T-helper 17 cell (primary cell): ENCODE results near the gene NDUFS2. TPM values are rescaled to one million over a fixed set of nuclear protein-coding genes. Genes with fewer than 3 reads are reported as not detected.

Source experiments
- ATAC-seq: fragments of 150-1000 bp; cut with Tn5 transposase; 2 replicates; pipeline ENCODE4 v1.10.0; 2021; ENCODE audit warnings: mild to moderate bottlenecking, moderate library complexity
- DNase-seq, 3 donors: peaks; one replicate each; pipeline versions ENCODE4 v3.0.0 to v3.0.0-alpha.2; 2020 to 2021
- H3K9me3 ChIP-seq: one replicate; pipeline ENCODE4 v1.7.0; 2013; ENCODE audit warnings: low read length, mild to moderate bottlenecking; ENCODE audit not compliant: control insufficient read depth, poor library complexity, severe bottlenecking
- H3K27ac Mint-ChIP-seq: one replicate; pipeline ENCODE4 v1.8.0; 2022; ENCODE audit warnings: mild to moderate bottlenecking, moderate library complexity, mixed read lengths
- H3K27me3 Mint-ChIP-seq: one replicate; pipeline ENCODE4 v1.8.0; 2022; ENCODE audit warnings: mixed read lengths
- H3K36me3 Mint-ChIP-seq: one replicate; pipeline ENCODE4 v1.8.0; 2022; ENCODE audit warnings: low read depth, mixed read lengths
- H3K4me1 Mint-ChIP-seq: one replicate; pipeline ENCODE4 v1.8.0; 2022; ENCODE audit warnings: mild to moderate bottlenecking, mixed read lengths
- H3K4me3 Mint-ChIP-seq: one replicate; pipeline ENCODE4 v1.8.0; 2022; ENCODE audit warnings: mild to moderate bottlenecking, moderate library complexity, mixed read lengths
- total RNA-seq, 4 donors: library from RNA in 2 of 4; stranded (reverse) in 2 of 4; gene quantifications; one replicate each; pipeline ENCODE4 v1.2.3 and lab custom pipeline; 2022 to 2026

NDUFS2 gene
- total RNA-seq, 2 donors from 2014 or later, result 57.1 to 58.5 TPM

GRCh38 chr1:161192476-161193465 lies 9.4 kb upstream of the NDUFS2 start:
- H3K27me3 Mint-ChIP-seq, result no peaks in the 10 kb centered on the region

GRCh38 chr1:161193561-161194235 lies 8.5 kb upstream of the NDUFS2 start:
- Mint-ChIP-seq H3K27ac (no peak overlapping the region), H3K4me3 (no peak overlapping the region), H3K36me3 (no peaks in the 10 kb centered on the region), H3K27me3 (no peaks in the 10 kb centered on the region), H3K4me1 (peaks cover 11% of the 10 kb centered on the region)
- no peaks in the 10 kb centered on the region for H3K9me3 ChIP-seq
- no peak for ATAC-seq
- DNase-seq, result no peak

More at GRCh38 chr1:161192476-161193465, 9.4 kb upstream of the NDUFS2 start:
- ATAC-seq (peak; percentile 96), DNase-seq (peak in 2 of 3 donors; percentile 32 to 51)
- H3K9me3 ChIP-seq, result no peaks in the 10 kb centered on the region
- Mint-ChIP-seq H3K4me1 (peaks cover 16% of the 10 kb centered on the region), H3K36me3 (no peaks in the 10 kb centered on the region), H3K4me3 (peak overlapping the region; percentile 49), H3K27ac (peak overlapping the region; percentile 57)

- H3K36me3 Mint-ChIP-seq, result no peaks in the 10 kb centered on the region
- H3K4me1 Mint-ChIP-seq, result peaks cover 15% of the 10 kb centered on the region
- no peak overlapping the region for H3K4me3 Mint-ChIP-seq
- H3K27ac Mint-ChIP-seq, result no peak overlapping the region
- no peak for DNase-seq
- ATAC-seq, result no peak
- no peaks in the 10 kb centered on the region for H3K27me3 Mint-ChIP-seq
- H3K9me3 ChIP-seq, result no peaks in the 10 kb centered on the region
Measured at GRCh38 chr1:161195171-161195570, 7.0 kb upstream of the NDUFS2 start.

DNA sequence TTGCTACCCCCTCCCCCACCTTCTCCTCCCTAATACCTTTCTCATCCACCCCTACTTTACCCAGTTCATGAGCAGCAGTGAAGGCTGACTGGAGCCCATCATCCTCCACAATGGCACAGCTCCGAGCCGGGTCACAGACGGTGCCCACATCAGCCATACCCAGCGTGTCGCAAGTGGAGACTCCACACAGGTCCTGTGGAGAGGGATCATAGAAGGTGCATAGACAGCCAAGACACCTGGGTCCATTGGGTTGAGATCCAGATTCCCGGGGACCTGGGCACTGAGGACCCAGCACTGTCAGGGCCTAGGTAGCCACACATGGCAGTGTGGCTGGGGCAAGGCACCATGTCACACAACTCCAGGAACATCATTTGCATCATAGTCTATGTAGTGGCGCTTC lies 6.1 kb upstream of the NDUFS2 start:
- H3K27me3 Mint-ChIP-seq, result no peaks in the 10 kb centered on the region
- H3K36me3 Mint-ChIP-seq, result no peaks in the 10 kb centered on the region
- H3K4me1 Mint-ChIP-seq, result peaks cover 22% of the 10 kb centered on the region
- no peak overlapping the region for H3K27ac Mint-ChIP-seq
- DNase-seq (no peak), ATAC-seq (no peak)
- no peak overlapping the region for H3K4me3 Mint-ChIP-seq
- H3K9me3 ChIP-seq, result no peaks in the 10 kb centered on the region

GRCh38 chr1:161196521-161197451 lies 5.4 kb upstream of the NDUFS2 start:
- Mint-ChIP-seq H3K27ac (no peak overlapping the region), H3K36me3 (no peaks in the 10 kb centered on the region)
- ATAC-seq, result no peak

DNA sequence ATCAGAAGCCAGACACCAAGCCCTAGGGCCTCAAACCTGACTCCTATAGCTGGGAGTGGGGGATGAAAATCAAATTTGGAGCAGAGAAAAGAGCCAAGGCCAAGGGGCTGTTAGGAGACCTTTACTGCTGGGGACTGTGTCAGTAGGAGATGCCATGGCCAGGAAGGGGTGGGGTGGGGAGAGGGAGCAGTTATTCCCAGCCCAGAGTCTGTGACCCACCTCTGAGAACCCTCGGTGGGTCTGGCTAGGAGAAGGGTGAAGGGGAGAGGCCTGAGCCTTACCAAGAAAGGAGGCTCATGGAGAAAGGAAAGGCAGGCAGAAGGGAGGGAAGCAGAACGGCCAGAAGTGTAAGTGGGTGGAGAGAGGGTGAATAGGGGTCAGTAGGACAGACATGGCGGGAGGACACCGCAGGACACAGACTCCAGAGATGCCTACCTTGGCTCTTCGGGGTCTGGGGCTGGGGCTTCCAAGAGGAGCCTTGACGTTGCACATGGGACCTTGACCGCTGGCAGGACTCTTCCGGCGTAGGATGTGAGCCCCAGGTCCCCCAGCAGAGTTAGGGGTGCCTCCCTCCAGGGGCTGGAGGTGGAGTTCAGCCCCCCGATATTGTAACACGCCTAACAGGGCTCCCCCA lies 4.5 kb upstream of the NDUFS2 start:
- H3K9me3 ChIP-seq, result no peaks in the 10 kb centered on the region
- peaks cover 26% of the 10 kb centered on the region for H3K4me1 Mint-ChIP-seq
- H3K27me3 Mint-ChIP-seq, result no peaks in the 10 kb centered on the region
- no peak overlapping the region for H3K27ac Mint-ChIP-seq
- ATAC-seq, result no peak
- no peak overlapping the region for H3K4me3 Mint-ChIP-seq
- no peak for DNase-seq
- H3K36me3 Mint-ChIP-seq, result no peaks in the 10 kb centered on the region

More at GRCh38 chr1:161196521-161197451, 5.4 kb upstream of the NDUFS2 start:
- no peak for DNase-seq
- no peaks in the 10 kb centered on the region for H3K9me3 ChIP-seq
- H3K4me3 Mint-ChIP-seq, result no peak overlapping the region
- peaks cover 25% of the 10 kb centered on the region for H3K4me1 Mint-ChIP-seq
- no peaks in the 10 kb centered on the region for H3K27me3 Mint-ChIP-seq

GRCh38 chr1:161198194-161198896 lies 3.8 kb upstream of the NDUFS2 start:
- peaks cover 25% of the 10 kb centered on the region for H3K4me1 Mint-ChIP-seq
- ATAC-seq, result no peak

DNA sequence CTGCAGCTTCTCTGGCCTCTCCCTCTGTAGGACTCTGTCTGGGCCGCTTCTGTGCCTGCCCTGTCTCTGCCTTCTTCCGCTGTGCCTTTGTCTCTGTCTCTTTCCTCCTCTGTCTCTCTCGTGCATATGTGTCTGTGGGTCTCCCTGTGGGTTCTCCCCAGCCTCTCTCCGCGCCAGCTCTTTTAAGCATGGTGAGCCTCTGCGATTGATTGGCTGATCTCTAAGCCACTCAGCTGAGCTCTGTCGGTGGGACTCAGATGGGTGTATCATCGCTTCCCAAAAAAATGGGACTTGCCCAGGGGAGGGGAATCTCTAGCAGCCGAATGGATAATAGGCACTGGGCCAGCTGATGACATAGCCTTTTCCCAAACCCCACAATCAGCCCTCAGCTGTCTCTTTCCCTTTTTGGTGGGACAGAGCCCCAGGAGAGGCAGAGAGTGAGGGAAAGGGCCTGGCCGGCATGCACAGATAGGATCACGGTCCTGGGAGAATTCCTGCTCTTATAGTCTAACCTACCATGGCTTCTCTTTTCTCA lies 3.2 kb upstream of the NDUFS2 start, which contains the start of gene ADAMTS4:
Gene ADAMTS4 (minus strand): TSS at position 158 of the 535 bp plus-strand sequence. CDS start 427 bp downstream, outside the sequence.
- Mint-ChIP-seq H3K4me1 (peaks cover 25% of the 10 kb centered on the region), H3K27ac (no peak within 1 kb of the TSS), H3K27me3 (no peaks in the 10 kb centered on the region), H3K4me3 (peak within 1 kb of the TSS; percentile 25), H3K36me3 (no peaks in the 10 kb centered on the region)
- ATAC-seq, result no peak
- no peaks in the 10 kb centered on the region for H3K9me3 ChIP-seq
- no peak for DNase-seq

More at GRCh38 chr1:161198194-161198896, 3.8 kb upstream of the NDUFS2 start:
- no peaks in the 10 kb centered on the region for H3K27me3 Mint-ChIP-seq
- H3K4me3 Mint-ChIP-seq, result no peak overlapping the region
- no peak for DNase-seq
- H3K9me3 ChIP-seq, result no peaks in the 10 kb centered on the region
- no peaks in the 10 kb centered on the region for H3K36me3 Mint-ChIP-seq
- no peak overlapping the region for H3K27ac Mint-ChIP-seq

- H3K27me3 Mint-ChIP-seq, result no peaks in the 10 kb centered on the region
- ATAC-seq (no peak), DNase-seq (no peak)
- peaks cover 31% of the 10 kb centered on the region for H3K4me1 Mint-ChIP-seq
- peak overlapping the region; percentile 97 for H3K27ac Mint-ChIP-seq
- peaks cover 5% of the 10 kb centered on the region for H3K36me3 Mint-ChIP-seq
- no peaks in the 10 kb centered on the region for H3K9me3 ChIP-seq
- peak overlapping the region; percentile 25 for H3K4me3 Mint-ChIP-seq
Measured at GRCh38 chr1:161199506-161200139, 2.5 kb upstream of the NDUFS2 start.

DNA sequence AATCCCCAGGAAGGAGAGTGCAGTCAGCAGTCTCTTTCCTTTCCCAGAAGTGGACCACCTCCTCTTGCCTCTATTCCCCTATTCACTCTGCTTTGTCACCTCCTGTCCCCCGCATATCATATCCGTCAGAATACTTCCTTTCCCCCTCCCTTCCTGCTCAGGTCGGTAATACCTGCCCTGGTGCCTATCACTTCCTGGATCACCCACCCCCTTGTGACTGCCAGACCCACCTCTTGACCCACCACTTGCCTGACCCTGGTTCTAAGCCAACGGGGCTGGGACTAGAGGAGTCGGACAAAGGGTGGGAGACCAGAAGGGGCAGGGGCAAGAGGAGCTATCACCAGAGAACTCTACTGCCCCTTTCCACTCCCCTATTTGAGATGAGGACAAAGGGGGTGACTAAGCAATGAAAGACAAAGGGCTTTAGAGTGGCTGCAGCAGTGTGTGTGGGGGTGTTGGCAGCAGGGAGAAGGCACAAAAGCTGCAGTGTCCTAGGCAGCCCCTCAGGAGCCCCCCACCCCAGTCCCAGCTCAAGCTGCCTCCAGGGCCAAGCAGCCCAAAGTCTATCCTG lies 1.7 kb upstream of the NDUFS2 start:
- no peak for DNase-seq
- peaks cover 35% of the 10 kb centered on the region for H3K4me1 Mint-ChIP-seq
- H3K4me3 Mint-ChIP-seq, result peak overlapping the region; percentile 60
- H3K9me3 ChIP-seq, result no peaks in the 10 kb centered on the region
- peaks cover 5% of the 10 kb centered on the region for H3K36me3 Mint-ChIP-seq
- no peak for ATAC-seq
- H3K27ac Mint-ChIP-seq, result peak overlapping the region; percentile 97
- H3K27me3 Mint-ChIP-seq, result no peaks in the 10 kb centered on the region
